ENCODE data around the gene PJVK. TPM values are rescaled to one million over a fixed set of nuclear protein-coding genes. Genes with fewer than 3 reads are reported as not detected.
"Not testable (repeated sequence)": the region's sequence is repeated elsewhere in the genome, so short reads cannot be mapped to it uniquely, and the experiment has no call there.

PJVK gene
- total RNA-seq, 2 donors from 2014 or later = 0.59 to 2.4 TPM

DNA sequence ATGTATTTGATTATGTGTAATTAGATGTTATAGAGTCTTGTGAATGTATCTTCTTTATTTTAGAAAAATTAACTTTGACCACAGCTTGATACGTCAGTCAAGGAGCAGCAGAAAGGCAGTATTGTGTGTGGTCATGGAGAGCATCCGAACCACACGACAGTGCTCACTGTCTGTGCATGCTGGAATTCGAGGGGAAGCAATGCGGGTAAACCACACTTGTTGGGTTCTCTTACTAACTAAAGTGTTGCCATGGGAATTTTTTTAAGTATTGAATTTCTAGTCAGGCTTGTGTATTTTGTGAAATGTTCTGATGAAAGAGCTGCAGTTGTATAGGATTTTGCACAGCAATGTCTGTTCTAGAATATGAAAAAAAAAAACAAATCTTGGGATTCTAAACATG, 4.8 kb downstream of the PJVK start:
- Histone ChIP-seq H3K27me3 (no peaks in the 10 kb centered on the region), H3K4me3 (no peak overlapping the region), H3K9me3 (no peaks in the 10 kb centered on the region), H3K36me3 (no peaks in the 10 kb centered on the region), H3K27ac (no peak overlapping the region), H3K4me1 (peaks cover 0 to 4% of the 10 kb centered on the region in 2 donors)
- no peak for DNase-seq (ENCODE audit: low spot score)
- TF ChIP-seq CTCF (IDR thresholded peaks at IDR 0.05) = no peak

GRCh38 chr2:178457390-178457886, 6.3 kb downstream of the PJVK start:
- Histone ChIP-seq H3K9me3 (no peaks in the 10 kb centered on the region), H3K27ac (no peak overlapping the region), H3K4me3 (no peak overlapping the region), H3K4me1 (no peaks in the 10 kb centered on the region), H3K27me3 (no peaks in the 10 kb centered on the region), H3K36me3 (no peaks in the 10 kb centered on the region)
- DNase-seq (ENCODE audit: low spot score) = no peak
- no peak for TF ChIP-seq CTCF (IDR thresholded peaks at IDR 0.05)

DNA sequence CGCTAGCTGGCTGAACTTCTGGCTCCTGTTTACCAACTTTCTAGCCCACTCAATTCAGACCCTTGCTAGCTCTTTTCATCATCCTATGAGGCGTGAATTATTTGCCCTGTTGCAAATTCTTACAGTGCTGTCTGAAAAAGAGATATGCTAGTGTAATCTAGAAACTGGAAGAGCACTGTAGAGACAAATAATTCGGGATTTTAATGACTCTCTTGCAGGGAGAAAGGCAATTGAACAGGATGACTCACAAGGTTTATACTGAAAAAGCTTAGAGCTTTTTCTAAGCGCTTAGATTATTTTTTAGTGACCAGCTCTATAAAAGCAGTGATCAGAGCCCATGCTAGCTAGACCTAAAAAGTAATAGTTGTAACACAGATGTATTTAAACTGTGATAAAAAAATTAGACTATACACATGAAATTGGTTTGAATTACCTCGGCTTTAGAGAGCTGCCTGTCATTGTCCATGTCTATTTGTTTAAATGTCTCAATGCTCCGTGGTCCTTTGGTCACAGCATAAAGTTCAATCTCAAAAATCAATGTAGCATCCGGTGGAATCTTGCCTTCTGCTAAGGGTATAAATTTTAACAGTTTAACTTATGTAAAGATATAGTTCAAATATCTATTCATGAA, 18.2 kb downstream of the PJVK start:
- no peak for DNase-seq (ENCODE audit: low spot score)
- no peaks in the 10 kb centered on the region for H3K9me3 ChIP-seq
- no peak for TF ChIP-seq CTCF (IDR thresholded peaks at IDR 0.05)
- no peak overlapping the region for H3K4me3 ChIP-seq
- no peak overlapping the region for H3K27ac ChIP-seq
- no peaks in the 10 kb centered on the region for H3K27me3 ChIP-seq
- no peaks in the 10 kb centered on the region for H3K4me1 ChIP-seq
- peaks cover 9% of the 10 kb centered on the region for H3K36me3 ChIP-seq

- H3K9me3 ChIP-seq; H3K27me3 ChIP-seq; H3K4me1 ChIP-seq; DNase-seq (ENCODE audit: low spot score); H3K27ac ChIP-seq; H3K36me3 ChIP-seq; H3K4me3 ChIP-seq: not testable (repeated sequence)
Measured at GRCh38 chr2:178471313-178471712, 20.1 kb downstream of the PJVK start.

- TF ChIP-seq CTCF (IDR thresholded peaks at IDR 0.05) = no peak
- no peaks in the 10 kb centered on the region for H3K9me3 ChIP-seq
- H3K36me3 ChIP-seq = no peaks in the 10 kb centered on the region
- peaks cover 0 to 10% of the 10 kb centered on the region in 2 donors for H3K4me1 ChIP-seq
- no peak overlapping the region for H3K27ac ChIP-seq
- H3K4me3 ChIP-seq = no peak overlapping the region
- H3K27me3 ChIP-seq = no peaks in the 10 kb centered on the region
- DNase-seq (ENCODE audit: low spot score) = no peak
Measured at GRCh38 chr2:178473373-178473772, 22.2 kb downstream of the PJVK start.

DNA sequence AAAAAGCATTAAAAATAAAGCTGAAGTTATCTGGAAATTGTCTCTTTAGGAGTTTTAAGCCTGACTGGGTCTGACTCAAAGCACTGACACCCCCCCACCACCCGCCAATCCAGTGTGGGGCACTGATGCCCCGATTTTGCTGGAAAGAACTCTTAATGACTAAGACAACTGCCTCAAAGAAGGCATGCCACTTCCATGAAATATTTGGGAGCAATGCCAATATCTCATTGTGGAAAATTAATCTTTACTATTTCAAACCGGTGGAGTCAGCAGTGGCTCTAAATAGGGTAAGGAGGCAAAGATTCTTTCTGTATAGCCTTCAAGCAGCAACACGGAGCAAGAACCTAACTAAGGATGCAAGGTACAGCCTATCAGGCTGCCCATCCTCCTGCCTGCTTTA, 22.8 kb downstream of the PJVK start:
- DNase-seq (ENCODE audit: low spot score) = no peak
- peaks cover 0 to 10% of the 10 kb centered on the region in 2 donors for H3K4me1 ChIP-seq
- H3K36me3 ChIP-seq = no peaks in the 10 kb centered on the region
- no peak overlapping the region for H3K4me3 ChIP-seq
- TF ChIP-seq CTCF (IDR thresholded peaks at IDR 0.05) = no peak
- H3K27me3 ChIP-seq = no peaks in the 10 kb centered on the region
- no peak overlapping the region for H3K27ac ChIP-seq
- no peaks in the 10 kb centered on the region for H3K9me3 ChIP-seq
